Mesendoderm (in vitro differentiated cells): ENCODE results near the gene USP17L10. TPM values are rescaled to one million over a fixed set of nuclear protein-coding genes. Genes with fewer than 3 reads are reported as not detected.
"Not testable (repeated sequence)": the region's sequence is repeated elsewhere in the genome, so short reads cannot be mapped to it uniquely, and the experiment has no call there.

Experiments used
- DNase-seq: peaks from one replicate; pipeline ENCODE4 v3.0.0; 2013
- H2AK5ac ChIP-seq: 2 replicates; pipeline ENCODE4 v1.6.1; 2013; ENCODE audit warnings: low read length, inconsistent platforms
- H2BK120ac ChIP-seq: 2 replicates; pipeline ENCODE4 v1.6.1; 2013; ENCODE audit warnings: low read depth, mild to moderate bottlenecking, low read length, moderate library complexity, mixed read lengths
- H2BK15ac ChIP-seq: replicated peaks from 2 replicates; pipeline ENCODE4 v1.6.1; 2013; ENCODE audit warnings: low read depth, mild to moderate bottlenecking, moderate library complexity
- H2BK5ac ChIP-seq: 2 replicates; pipeline ENCODE4 v1.6.1; 2013; ENCODE audit warnings: low read length, inconsistent platforms
- H3K18ac ChIP-seq: 2 replicates; pipeline ENCODE4 v1.6.1; 2013; ENCODE audit warnings: mild to moderate bottlenecking, low read length, mixed read lengths
- H3K23ac ChIP-seq: one replicate; pipeline ENCODE4 v1.6.1; 2013; ENCODE audit warnings: low read length
- H3K27ac ChIP-seq: 2 replicates; pipeline ENCODE4 v1.5.1; 2013; ENCODE audit warnings: low read depth, mild to moderate bottlenecking, inconsistent platforms, low read length, moderate library complexity
- H3K27me3 ChIP-seq: 2 replicates; pipeline ENCODE4 v1.6.1; 2013; ENCODE audit warnings: low read length, control low read depth, mild to moderate bottlenecking, inconsistent platforms; ENCODE audit not compliant: insufficient read depth, poor library complexity
- H3K36me3 ChIP-seq: 2 replicates; pipeline ENCODE4 v1.6.1; 2013; ENCODE audit warnings: low read length, inconsistent platforms; ENCODE audit not compliant: control insufficient read depth, insufficient read depth
- H3K4ac ChIP-seq: one replicate; pipeline ENCODE4 v1.6.1; 2013; ENCODE audit warnings: low read depth, mild to moderate bottlenecking, low read length, moderate library complexity
- H3K4me1 ChIP-seq: 2 replicates; pipeline ENCODE4 v1.6.1; 2013; ENCODE audit warnings: low read depth, low read length, inconsistent platforms; ENCODE audit not compliant: control insufficient read depth
- H3K4me2 ChIP-seq: 2 replicates; pipeline ENCODE4 v1.6.1; 2013; ENCODE audit warnings: low read length
- H3K4me3 ChIP-seq: 2 replicates; pipeline ENCODE4 v1.5.1; 2013; ENCODE audit warnings: mild to moderate bottlenecking, low read length
- H3K56ac ChIP-seq: one replicate; pipeline ENCODE4 v1.6.1; 2013; ENCODE audit warnings: low read length
- H3K79me1 ChIP-seq: 2 replicates; pipeline ENCODE4 v1.6.1; 2013; ENCODE audit warnings: low read length, inconsistent platforms
- H3K79me2 ChIP-seq: 2 replicates; pipeline ENCODE4 v1.6.1; 2013; ENCODE audit warnings: mild to moderate bottlenecking, low read length; ENCODE audit not compliant: control insufficient read depth, insufficient read depth
- H3K9ac ChIP-seq: 2 replicates; pipeline ENCODE4 v1.6.1; 2013; ENCODE audit warnings: low read length, inconsistent platforms
- H4K5ac ChIP-seq: one replicate; pipeline ENCODE4 v1.6.1; 2013; ENCODE audit warnings: low read length
- H4K8ac ChIP-seq: one replicate; pipeline ENCODE4 v1.6.1; 2013; ENCODE audit warnings: low read depth, mild to moderate bottlenecking, control low read depth, low read length, moderate library complexity
- WGBS: extraction: QIAGEN DNeasy Blood & Tissue Kit; methylation state at CpG from one replicate; pipeline ENCODE4 v1.1.7; 2013; ENCODE audit warnings: low lambda C conversion rate, missing lambda C conversion rate; ENCODE audit not compliant: insufficient coverage; ENCODE audit errors: extremely low coverage; 5-methylcytosine and 5-hydroxymethylcytosine counted together
- polyA plus RNA-seq, 2 experiments: library from polyadenylated mRNA; stranded (reverse); fragments of 200-250 nt; gene quantifications; one replicate each; pipeline ENCODE4 v1.2.3, GENCODE V29; 2013

The USP17L10 gene
- polyA plus RNA-seq (2013, experiment 1 of 2) = not detected
- polyA plus RNA-seq (2013, experiment 2 of 2) = not detected

- not testable (repeated sequence) for H3K27me3 ChIP-seq, H3K9ac ChIP-seq, H3K4ac ChIP-seq, H3K18ac ChIP-seq, H3K27ac ChIP-seq, H2BK120ac ChIP-seq, DNase-seq, H2BK5ac ChIP-seq, H3K79me2 ChIP-seq, H3K4me3 ChIP-seq, H3K79me1 ChIP-seq, H3K56ac ChIP-seq, H2BK15ac ChIP-seq, H3K36me3 ChIP-seq, H3K4me1 ChIP-seq, H4K8ac ChIP-seq, H2AK5ac ChIP-seq, H4K5ac ChIP-seq, H3K4me2 ChIP-seq, H3K23ac ChIP-seq
- WGBS = no CpG with 5 or more reads among the region's 13 CpGs
Measured at GRCh38 chr4:9210357-9210756, at the start of gene USP17L10. Gene USP17L10, plus strand, starts transcription at chr4:9210657. Its CDS starts 0 bp downstream, at chr4:9210657.

GRCh38 chr4:9165990-9166389 lies 44.5 kb upstream of the USP17L10 start:
- not testable (repeated sequence) for H3K4me3 ChIP-seq, H3K9ac ChIP-seq, H4K8ac ChIP-seq, H3K4me2 ChIP-seq, H3K79me1 ChIP-seq, H3K27ac ChIP-seq, H2BK120ac ChIP-seq, H3K4me1 ChIP-seq, H2BK15ac ChIP-seq, H3K36me3 ChIP-seq, H3K56ac ChIP-seq, H3K79me2 ChIP-seq, H3K27me3 ChIP-seq, H3K18ac ChIP-seq, H2AK5ac ChIP-seq, H2BK5ac ChIP-seq, H3K4ac ChIP-seq, H4K5ac ChIP-seq, H3K23ac ChIP-seq
- no CpG with 5 or more reads among the region's 8 CpGs for WGBS
- DNase-seq = peak; percentile 36

- H3K79me2 ChIP-seq, H4K8ac ChIP-seq: not testable (repeated sequence)
- no CpG with 5 or more reads among the region's 11 CpGs for WGBS
Measured at GRCh38 chr4:9169791-9170459, 40.5 kb upstream of the USP17L10 start, which contains the start of gene FAM90A26. Gene FAM90A26, plus strand, starts transcription at chr4:9170409. Its CDS starts 2,764 bp downstream, at chr4:9173173.

GRCh38 chr4:9214701-9215100 lies 4.2 kb downstream of the USP17L10 start:
- H3K9ac ChIP-seq, H2BK5ac ChIP-seq, H2BK120ac ChIP-seq, H2BK15ac ChIP-seq, DNase-seq, H3K23ac ChIP-seq, H4K8ac ChIP-seq, H3K4me1 ChIP-seq, H3K36me3 ChIP-seq, H3K18ac ChIP-seq, H3K79me1 ChIP-seq, H3K79me2 ChIP-seq, H3K4me2 ChIP-seq, H3K56ac ChIP-seq, H3K27me3 ChIP-seq, H2AK5ac ChIP-seq, H3K4ac ChIP-seq, H4K5ac ChIP-seq, H3K27ac ChIP-seq, H3K4me3 ChIP-seq: not testable (repeated sequence)
- no CpG with 5 or more reads among the region's 14 CpGs for WGBS

More at GRCh38 chr4:9169791-9170459, 40.5 kb upstream of the USP17L10 start, which contains the start of gene FAM90A26:
- not testable (repeated sequence) for H2BK15ac ChIP-seq, DNase-seq, H3K27ac ChIP-seq, H3K4me1 ChIP-seq, H3K79me1 ChIP-seq, H3K56ac ChIP-seq, H2AK5ac ChIP-seq, H3K18ac ChIP-seq, H3K4me2 ChIP-seq, H2BK120ac ChIP-seq, H3K36me3 ChIP-seq, H3K27me3 ChIP-seq, H3K4ac ChIP-seq, H3K9ac ChIP-seq, H3K23ac ChIP-seq, H4K5ac ChIP-seq, H3K4me3 ChIP-seq, H2BK5ac ChIP-seq

GRCh38 chr4:9215105-9215504 lies 4.6 kb downstream of the USP17L10 start, which contains the start of gene USP17L11:
Gene USP17L11, plus strand, starts transcription at chr4:9215405. Its CDS starts 0 bp downstream, at chr4:9215405.
- H3K23ac ChIP-seq, DNase-seq, H3K18ac ChIP-seq, H3K9ac ChIP-seq, H3K56ac ChIP-seq, H3K27me3 ChIP-seq, H4K5ac ChIP-seq, H4K8ac ChIP-seq, H3K4me2 ChIP-seq, H2BK120ac ChIP-seq, H3K36me3 ChIP-seq, H3K27ac ChIP-seq, H3K79me1 ChIP-seq, H2BK15ac ChIP-seq, H2BK5ac ChIP-seq, H3K4ac ChIP-seq, H3K4me3 ChIP-seq, H3K4me1 ChIP-seq, H3K79me2 ChIP-seq, H2AK5ac ChIP-seq: not testable (repeated sequence)
- WGBS = no CpG with 5 or more reads among the region's 14 CpGs

GRCh38 chr4:9219852-9220251 lies 9.4 kb downstream of the USP17L10 start, which contains the start of gene USP17L12:
Gene USP17L12, plus strand, starts transcription at chr4:9220152. Its CDS starts 0 bp downstream, at chr4:9220152.
- not testable (repeated sequence) for DNase-seq
- no CpG with 5 or more reads among the region's 13 CpGs for WGBS

More at GRCh38 chr4:9219852-9220251, 9.4 kb downstream of the USP17L10 start, which contains the start of gene USP17L12:
- H3K27ac ChIP-seq, H4K5ac ChIP-seq, H3K23ac ChIP-seq, H3K4ac ChIP-seq, H3K36me3 ChIP-seq, H3K4me3 ChIP-seq, H3K4me1 ChIP-seq, H3K56ac ChIP-seq, H2BK120ac ChIP-seq, H3K27me3 ChIP-seq, H3K4me2 ChIP-seq, H3K79me2 ChIP-seq, H3K79me1 ChIP-seq, H2AK5ac ChIP-seq, H4K8ac ChIP-seq, H3K9ac ChIP-seq, H2BK5ac ChIP-seq, H3K18ac ChIP-seq, H2BK15ac ChIP-seq: not testable (repeated sequence)
